Activated CD8-positive, alpha-beta memory T cell treated with anti-CD3 and anti-CD28 coated beads for 24 hours (primary cell): Measurements from ENCODE around the gene DSCAM.
"Not testable (repeated sequence)": the region's sequence is repeated elsewhere in the genome, so short reads cannot be mapped to it uniquely, and the experiment has no call there.

Source experiments
- DNase-seq: peaks from one replicate; pipeline ENCODE4 v3.0.0-alpha.2; 2020

DSCAM gene

GRCh38 chr21:40351006-40351405 is 496.0 kb downstream of the DSCAM start:
- no peak for DNase-seq

GRCh38 chr21:40349591-40349990 is 497.4 kb downstream of the DSCAM start:
- DNase-seq: no peak

GRCh38 chr21:40345711-40346321 is 501.1 kb downstream of the DSCAM start:
- no peak for DNase-seq

- no peak for DNase-seq
Observed at GRCh38 chr21:40340357-40340756, 506.6 kb downstream of the DSCAM start.

GRCh38 chr21:40339050-40339449 is 507.9 kb downstream of the DSCAM start:
- no peak for DNase-seq

- DNase-seq: no peak
Observed at GRCh38 chr21:40337981-40338380, 509.0 kb downstream of the DSCAM start.

GRCh38 chr21:40335704-40336103 is 511.3 kb downstream of the DSCAM start:
- DNase-seq: no peak

- DNase-seq: no peak
Observed at GRCh38 chr21:40334159-40334558, 512.8 kb downstream of the DSCAM start.

- DNase-seq: no peak
Observed at GRCh38 chr21:40333731-40334130, 513.2 kb downstream of the DSCAM start.

GRCh38 chr21:40331804-40332203 is 515.2 kb downstream of the DSCAM start:
- no peak for DNase-seq

GRCh38 chr21:40331172-40331571 is 515.8 kb downstream of the DSCAM start:
- no peak for DNase-seq

- no peak for DNase-seq
Observed at GRCh38 chr21:40324389-40324788, 522.6 kb downstream of the DSCAM start.

- DNase-seq: not testable (repeated sequence)
Observed at GRCh38 chr21:40320718-40321117, 526.2 kb downstream of the DSCAM start.

GRCh38 chr21:40318371-40318770 is 528.6 kb downstream of the DSCAM start:
- DNase-seq: no peak

- DNase-seq: no peak
Observed at GRCh38 chr21:40316104-40316503, 530.9 kb downstream of the DSCAM start.

GRCh38 chr21:40315626-40316025 is 531.3 kb downstream of the DSCAM start:
- no peak for DNase-seq

- no peak for DNase-seq
Observed at GRCh38 chr21:40313260-40313659, 533.7 kb downstream of the DSCAM start.

- no peak for DNase-seq
Observed at GRCh38 chr21:40300300-40300699, 546.7 kb downstream of the DSCAM start.

GRCh38 chr21:40299451-40299850 is 547.5 kb downstream of the DSCAM start:
- no peak for DNase-seq

GRCh38 chr21:40294345-40294744 is 552.6 kb downstream of the DSCAM start:
- no peak for DNase-seq

- no peak for DNase-seq
Observed at GRCh38 chr21:40291560-40291959, 555.4 kb downstream of the DSCAM start.

GRCh38 chr21:40284409-40284808 is 562.5 kb downstream of the DSCAM start:
- DNase-seq: no peak

- no peak for DNase-seq
Observed at GRCh38 chr21:40282912-40283886, 563.8 kb downstream of the DSCAM start.

- DNase-seq: no peak
Observed at GRCh38 chr21:40278345-40278744, 568.6 kb downstream of the DSCAM start.
